Loucy (cell line): Measurements from ENCODE around the gene CLDN18.

ENCODE experiments used
- H2AFZ ChIP-seq: fragments of 200-600 bp; sonication (generic); 2 replicates; pipeline ENCODE4 v1.6.0; 2016; ENCODE audit warnings: antibody characterized with exemption, mild to moderate bottlenecking, low read length, moderate library complexity
- H3F3A ChIP-seq: fragments of 200-600 bp; 2 replicates; pipeline ENCODE4 v1.6.0; 2016; ENCODE audit warnings: antibody characterized with exemption, low read depth, mild to moderate bottlenecking
- H3K27me3 ChIP-seq: fragments of 200-600 bp; sonication (generic); 2 replicates; pipeline ENCODE4 v1.6.1; 2014; ENCODE audit warnings: low read length, mild to moderate bottlenecking; ENCODE audit not compliant: insufficient read depth, poor library complexity, severe bottlenecking
- H3K36me3 ChIP-seq: fragments of 200-600 bp; sonication (generic); 2 replicates; pipeline ENCODE4 v1.6.1; 2016; ENCODE audit warnings: low read length; ENCODE audit not compliant: insufficient read depth
- H3K4me1 ChIP-seq: fragments of 200-600 bp; sonication (generic); 2 replicates; pipeline ENCODE4 v1.5.1; 2014; ENCODE audit warnings: low read length, mild to moderate bottlenecking; ENCODE audit not compliant: insufficient read depth, poor library complexity, severe bottlenecking
- H3K4me2 ChIP-seq: fragments of 200-600 bp; sonication (generic); 2 replicates; pipeline ENCODE4 v1.6.0; 2014; ENCODE audit warnings: antibody characterized with exemption, low read length, low read depth, mild to moderate bottlenecking; ENCODE audit not compliant: poor library complexity, severe bottlenecking
- H3K4me3 ChIP-seq: fragments of 200-600 bp; sonication (generic); 2 replicates; pipeline ENCODE4 v1.5.1; 2014; ENCODE audit warnings: low read length, mild to moderate bottlenecking, mixed read lengths; ENCODE audit not compliant: poor library complexity, severe bottlenecking
- H3K79me2 ChIP-seq: fragments of 200-600 bp; sonication (generic); 2 replicates; pipeline ENCODE4 v1.6.1; 2014; ENCODE audit warnings: low read length; ENCODE audit not compliant: insufficient read depth
- H3K9ac ChIP-seq: fragments of 200-600 bp; sonication (generic); 2 replicates; pipeline ENCODE4 v1.6.0; 2014; ENCODE audit warnings: mild to moderate bottlenecking, low read depth, low read length, moderate library complexity; ENCODE audit not compliant: poor library complexity, severe bottlenecking
- H3K9me2 ChIP-seq: fragments of 200-600 bp; sonication (generic); replicated peaks from 2 replicates; pipeline ENCODE4 v1.6.1; 2016; ENCODE audit warnings: low read depth, low read length, mixed read lengths
- H3K9me3 ChIP-seq: fragments of 200-600 bp; sonication (generic); 2 replicates; pipeline ENCODE4 v1.6.1; 2014; ENCODE audit warnings: mild to moderate bottlenecking, antibody characterized with exemption, low read length, low read depth; ENCODE audit not compliant: insufficient read depth
- H4K20me1 ChIP-seq: fragments of 200-600 bp; sonication (generic); 2 replicates; pipeline ENCODE4 v1.6.0; 2014; ENCODE audit warnings: antibody characterized with exemption, low read length, mild to moderate bottlenecking; ENCODE audit not compliant: insufficient read depth, poor library complexity, severe bottlenecking
- CTCF ChIP-seq: fragments of 200-600 bp; sonication (generic); conservative IDR thresholded peaks from 2 replicates; pipeline ENCODE4 v1.5.1; 2014; ENCODE audit warnings: mild to moderate bottlenecking, antibody characterized with exemption, low read length
- EZH2phosphoT487 ChIP-seq: fragments of 200-600 bp; IDR thresholded peaks from 2 replicates; pipeline ENCODE4 v1.6.1; 2018; ENCODE audit warnings: antibody characterized with exemption, mild to moderate bottlenecking, moderate library complexity, borderline replicate concordance

The CLDN18 gene

DNA sequence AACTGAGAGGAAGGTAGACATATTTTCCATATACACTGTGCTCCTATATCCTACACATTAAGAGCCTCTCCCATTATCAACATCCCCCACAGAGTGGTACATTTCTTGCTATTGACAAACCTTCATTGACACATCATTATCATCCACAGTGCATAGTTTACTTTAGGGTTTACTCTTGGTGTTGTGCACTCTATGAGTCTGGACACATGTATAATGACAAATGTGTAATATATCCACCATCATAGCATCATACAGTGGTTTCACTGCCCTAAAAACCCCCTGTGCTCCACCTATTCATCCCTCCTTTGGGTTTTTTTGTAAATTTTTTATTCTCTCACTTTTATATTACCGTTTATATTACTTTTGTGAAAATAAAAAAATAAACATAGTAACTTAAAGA lies 22.2 kb upstream of the CLDN18 start:
- H3K27me3 ChIP-seq, result no peaks in the 10 kb centered on the region
- no peak for TF ChIP-seq EZH2phosphoT487
- no peak for TF ChIP-seq CTCF
- no peaks in the 10 kb centered on the region for H3K36me3 ChIP-seq
- no peak overlapping the region for H2AFZ ChIP-seq
- no peaks in the 10 kb centered on the region for H3K9me3 ChIP-seq
- H3K4me1 ChIP-seq, result no peaks in the 10 kb centered on the region
- H3K79me2 ChIP-seq, result no peaks in the 10 kb centered on the region
- no peaks in the 10 kb centered on the region for H3F3A ChIP-seq
- H3K9ac ChIP-seq, result no peak overlapping the region
- H3K9me2 ChIP-seq, result no peaks in the 10 kb centered on the region
- no peak overlapping the region for H3K4me3 ChIP-seq
- H4K20me1 ChIP-seq, result no peaks in the 10 kb centered on the region
- H3K4me2 ChIP-seq, result no peak overlapping the region

- TF ChIP-seq CTCF, result no peak
- TF ChIP-seq EZH2phosphoT487, result no peak
- no peaks in the 10 kb centered on the region for H3K9me3 ChIP-seq
Measured at GRCh38 chr3:137988152-137988551, 21.8 kb upstream of the CLDN18 start.

GRCh38 chr3:137988982-137989381 lies 21.0 kb upstream of the CLDN18 start:
- Histone ChIP-seq H3K79me2 (no peaks in the 10 kb centered on the region), H4K20me1 (no peaks in the 10 kb centered on the region), H3F3A (no peaks in the 10 kb centered on the region), H2AFZ (no peak overlapping the region), H3K9me2 (no peaks in the 10 kb centered on the region), H3K9me3 (no peaks in the 10 kb centered on the region), H3K27me3 (no peaks in the 10 kb centered on the region), H3K4me3 (no peak overlapping the region), H3K4me2 (no peak overlapping the region), H3K4me1 (no peaks in the 10 kb centered on the region), H3K36me3 (no peaks in the 10 kb centered on the region), H3K9ac (no peak overlapping the region)
- TF ChIP-seq CTCF, result no peak
- TF ChIP-seq EZH2phosphoT487, result no peak

More at GRCh38 chr3:137988152-137988551, 21.8 kb upstream of the CLDN18 start:
- H3K27me3 ChIP-seq, result no peaks in the 10 kb centered on the region
- H3K4me3 ChIP-seq, result no peak overlapping the region
- H3K4me1 ChIP-seq, result no peaks in the 10 kb centered on the region
- H3K36me3 ChIP-seq, result no peaks in the 10 kb centered on the region
- no peaks in the 10 kb centered on the region for H3K79me2 ChIP-seq
- no peak overlapping the region for H3K4me2 ChIP-seq
- H4K20me1 ChIP-seq, result no peaks in the 10 kb centered on the region
- no peak overlapping the region for H3K9ac ChIP-seq
- H3F3A ChIP-seq, result no peaks in the 10 kb centered on the region
- H3K9me2 ChIP-seq, result no peaks in the 10 kb centered on the region
- H2AFZ ChIP-seq, result no peak overlapping the region
